Cardiac atrium fibroblast (primary cell): ENCODE data around the gene KSR1. TPM values are rescaled to one million over a fixed set of nuclear protein-coding genes. Genes with fewer than 3 reads are reported as not detected.

ENCODE experiments used
- total RNA-seq: library from RNA; depleted of rRNA; stranded (reverse); fragments of >200 nt; gene quantifications from 2 replicates; pipeline ENCODE4 v1.2.3, GENCODE V29; 2015

KSR1 gene
- 16.6 and 23.5 TPM in 2 replicates for total RNA-seq

DNA sequence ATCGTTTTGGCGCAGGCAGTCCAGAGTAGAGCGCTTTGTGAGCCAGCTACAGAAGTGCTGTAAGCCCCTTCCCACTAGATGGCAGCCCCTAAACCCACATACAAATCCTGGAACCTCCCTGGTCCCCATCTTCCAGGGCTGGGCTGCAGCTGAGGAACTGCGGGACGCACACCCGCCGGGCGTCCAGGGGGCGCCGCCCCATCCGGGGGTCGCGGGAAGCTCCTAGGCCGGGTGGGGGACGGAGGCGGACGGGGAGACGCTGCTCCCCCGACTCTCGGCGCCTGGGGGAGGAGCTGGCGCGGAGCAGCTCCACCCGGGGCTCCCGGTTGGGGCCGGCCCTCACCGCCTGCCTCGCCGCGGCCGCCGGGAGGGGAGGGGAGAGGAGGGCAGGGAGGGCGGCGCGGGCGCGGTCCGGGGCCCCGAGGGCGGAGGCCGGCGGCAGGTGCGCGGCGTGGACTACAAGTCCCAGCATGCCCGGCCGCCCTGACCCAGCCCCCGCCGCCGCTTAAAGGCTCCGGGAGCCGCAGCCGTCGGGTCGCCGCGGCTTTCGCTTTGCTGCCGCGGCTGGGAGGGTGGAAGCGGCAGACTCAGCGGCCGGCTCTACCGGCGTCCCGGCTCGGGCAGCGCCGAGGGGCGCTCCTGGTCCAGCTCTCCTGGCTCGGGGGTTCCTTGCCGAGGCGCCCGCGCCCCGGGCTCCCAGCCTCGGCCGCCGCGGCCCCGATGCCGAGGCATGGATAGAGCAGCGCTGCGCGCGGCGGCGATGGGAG is at the start of gene KSR1:
Gene KSR1 (plus strand): TSS at position 535 of the 767 bp plus-strand sequence. CDS start 196 bp downstream, at position 731.

GRCh38 chr17:27630607-27631410 is 174.6 kb downstream of the KSR1 start, which contains the start of gene LGALS9:
Gene LGALS9, plus strand, starts transcription at chr17:27631188. Its CDS starts 78 bp downstream, at chr17:27631266.

Other genes starting within 250 kb of the KSR1 start
- gene WSB1, start 162.3 kb upstream of the KSR1 start, total RNA-seq = 91.5 and 129 TPM in 2 replicates
- under 0.01 and 4.2 TPM in 2 replicates for gene LGALS9, start 174.7 kb downstream of the KSR1 start, total RNA-seq